AG09309 (cell line): ENCODE data around the gene GMEB2.
A peak's percentile ranks its signal among the peaks of the same experiment; 100 is the strongest.

ENCODE experiments used
- DNase-seq: peaks from one replicate; pipeline ENCODE4 v3.0.0-alpha.2; 2010; ENCODE audit warnings: low read depth
- H3K4me3 ChIP-seq: 2 replicates; pipeline ENCODE4 v1.5.1; 2011; ENCODE audit warnings: mild to moderate bottlenecking, low read depth, low read length, moderate library complexity; ENCODE audit not compliant: control insufficient read depth
- TF ChIP-seq, protein P1 (sequence below): IDR thresholded peaks from 2 replicates; pipeline ENCODE4 v1.5.1; 2011; ENCODE audit warnings: mild to moderate bottlenecking, low read depth, low read length, inconsistent platforms; ENCODE audit not compliant: insufficient read depth, control insufficient read depth; ENCODE audit errors: missing control alignments

The GMEB2 gene

DNA sequence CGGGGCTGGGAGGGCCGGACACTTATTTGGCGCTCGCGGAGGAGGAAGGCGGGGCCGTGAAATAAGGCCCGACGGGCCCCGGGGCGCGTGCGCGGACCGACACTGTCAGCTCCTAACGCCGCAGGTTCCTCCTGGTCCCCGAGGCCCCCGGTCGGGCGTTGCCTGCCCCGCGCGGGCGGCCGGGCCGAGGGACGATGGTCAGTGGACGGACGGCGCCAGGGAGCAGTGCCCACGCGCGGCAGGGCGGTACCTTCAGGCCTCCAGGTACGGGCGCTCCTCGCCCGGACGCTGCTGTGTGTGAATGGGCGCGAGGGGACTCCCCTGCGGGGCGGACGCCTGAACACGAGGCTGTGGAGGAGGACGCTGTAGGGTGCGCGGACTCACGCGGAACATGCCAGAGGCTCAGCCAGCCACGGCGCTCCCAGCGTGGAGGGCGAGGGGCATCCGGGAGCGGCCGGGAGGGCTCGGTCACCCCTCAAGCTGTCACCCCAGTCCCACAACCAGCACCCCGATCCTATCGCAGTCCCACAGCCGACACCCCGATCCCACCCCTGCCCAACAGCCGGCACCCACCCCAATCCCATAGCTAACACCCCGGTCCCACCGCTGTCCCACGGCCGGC is 339 bp upstream of the GMEB2 start:
- peak; percentile 57 for DNase-seq
- TF ChIP-seq, protein P1, sequence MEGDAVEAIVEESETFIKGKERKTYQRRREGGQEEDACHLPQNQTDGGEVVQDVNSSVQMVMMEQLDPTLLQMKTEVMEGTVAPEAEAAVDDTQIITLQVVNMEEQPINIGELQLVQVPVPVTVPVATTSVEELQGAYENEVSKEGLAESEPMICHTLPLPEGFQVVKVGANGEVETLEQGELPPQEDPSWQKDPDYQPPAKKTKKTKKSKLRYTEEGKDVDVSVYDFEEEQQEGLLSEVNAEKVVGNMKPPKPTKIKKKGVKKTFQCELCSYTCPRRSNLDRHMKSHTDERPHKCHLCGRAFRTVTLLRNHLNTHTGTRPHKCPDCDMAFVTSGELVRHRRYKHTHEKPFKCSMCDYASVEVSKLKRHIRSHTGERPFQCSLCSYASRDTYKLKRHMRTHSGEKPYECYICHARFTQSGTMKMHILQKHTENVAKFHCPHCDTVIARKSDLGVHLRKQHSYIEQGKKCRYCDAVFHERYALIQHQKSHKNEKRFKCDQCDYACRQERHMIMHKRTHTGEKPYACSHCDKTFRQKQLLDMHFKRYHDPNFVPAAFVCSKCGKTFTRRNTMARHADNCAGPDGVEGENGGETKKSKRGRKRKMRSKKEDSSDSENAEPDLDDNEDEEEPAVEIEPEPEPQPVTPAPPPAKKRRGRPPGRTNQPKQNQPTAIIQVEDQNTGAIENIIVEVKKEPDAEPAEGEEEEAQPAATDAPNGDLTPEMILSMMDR: no peak
- H3K4me3 ChIP-seq: peak overlapping the region; percentile 99

DNA sequence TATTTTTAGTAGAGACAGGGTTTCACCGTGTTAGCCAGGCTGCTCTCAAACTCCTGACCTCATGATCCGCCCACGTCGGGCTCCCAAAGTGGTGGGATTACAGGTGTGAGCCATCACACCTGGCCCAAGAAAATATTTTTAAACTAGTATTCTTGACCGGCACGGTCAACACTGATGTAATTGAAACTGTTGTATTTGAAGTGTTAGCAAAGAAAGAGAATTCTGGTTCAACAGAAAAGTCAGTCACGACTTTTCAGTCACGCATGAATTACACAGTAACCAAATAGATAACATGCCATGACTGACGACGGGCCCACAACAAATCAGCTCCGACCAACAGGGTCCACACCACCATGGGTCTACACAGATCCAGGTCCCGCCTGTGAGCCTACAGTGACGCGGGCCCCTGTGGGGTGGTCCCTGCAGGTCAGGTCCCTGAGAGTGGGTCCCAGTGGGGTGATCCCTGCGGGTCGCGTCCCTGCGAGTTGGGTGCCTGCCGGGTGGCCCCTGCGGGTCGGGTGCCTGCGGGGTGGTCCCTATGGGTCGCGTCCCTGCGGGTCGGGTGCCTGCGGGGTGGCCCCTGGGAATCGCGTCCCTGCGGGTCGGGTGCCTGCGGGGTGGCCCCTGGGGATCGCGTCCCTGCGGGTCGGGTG is 1.0 kb downstream of the GMEB2 start:
- peak overlapping the region; percentile 72 for H3K4me3 ChIP-seq
- TF ChIP-seq, protein P1: no peak
- DNase-seq: no peak

DNA sequence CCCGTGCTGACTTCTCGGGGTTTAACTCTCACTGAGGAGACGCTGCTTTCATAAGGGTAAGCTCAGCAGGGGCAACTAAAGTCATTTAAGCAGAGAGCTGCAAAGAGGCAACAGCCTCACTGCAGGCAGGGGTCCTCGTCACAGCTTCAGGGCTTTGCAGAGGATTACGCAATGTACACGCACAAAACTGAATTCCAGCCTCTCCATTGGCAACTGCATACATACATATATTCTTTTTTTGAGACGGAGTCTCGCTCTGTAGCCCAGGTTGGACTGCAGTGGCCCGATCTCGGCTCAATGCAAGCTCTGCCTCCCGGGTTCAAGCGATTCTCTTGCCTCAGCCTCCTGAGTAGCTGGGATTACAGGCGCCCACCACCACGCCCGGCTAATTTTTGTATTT is 2.4 kb downstream of the GMEB2 start:
- no peak for DNase-seq
- TF ChIP-seq, protein P1: no peak
- no peak overlapping the region for H3K4me3 ChIP-seq

DNA sequence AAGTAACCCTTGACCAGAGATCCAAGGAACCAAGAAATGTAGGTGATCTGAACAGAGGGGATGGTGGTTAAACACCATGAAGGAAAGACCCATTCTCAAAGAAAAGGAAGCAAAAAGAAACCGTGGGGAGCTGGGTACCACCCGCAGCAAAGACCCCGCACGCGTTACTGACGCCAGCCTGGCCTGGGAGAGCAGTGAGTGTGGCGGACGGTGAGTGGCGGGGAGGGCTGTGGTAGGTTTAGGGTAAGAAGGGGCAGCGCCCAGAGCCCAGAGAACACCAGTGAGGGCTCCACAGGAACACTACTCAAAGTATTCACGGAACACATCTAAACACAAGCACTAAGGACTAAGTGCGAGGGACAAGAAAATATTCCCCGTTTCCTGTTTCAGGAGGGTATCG is 4.2 kb downstream of the GMEB2 start:
- DNase-seq: no peak
- no peak overlapping the region for H3K4me3 ChIP-seq
- TF ChIP-seq, protein P1: no peak

DNA sequence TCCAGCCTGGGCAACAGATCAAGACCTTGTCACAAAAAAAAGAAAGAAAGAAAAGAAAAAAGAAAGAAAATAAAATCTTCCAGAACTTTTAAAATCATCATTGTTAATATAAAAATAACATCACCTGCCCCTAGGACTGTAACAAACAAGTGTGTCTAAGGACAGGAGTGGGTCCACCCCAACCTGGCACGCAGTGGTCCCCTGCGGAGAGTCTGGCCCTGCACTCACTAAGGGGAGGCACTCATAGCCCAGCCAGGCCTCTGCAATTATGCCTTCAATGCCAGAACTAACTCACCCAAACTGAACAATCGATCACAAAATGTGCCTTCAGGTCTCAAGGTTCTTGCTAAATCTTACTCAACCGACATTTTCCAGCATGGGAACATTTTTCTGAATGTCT is 4.8 kb downstream of the GMEB2 start:
- no peak for DNase-seq
- H3K4me3 ChIP-seq: no peak overlapping the region
- TF ChIP-seq, protein P1: no peak

DNA sequence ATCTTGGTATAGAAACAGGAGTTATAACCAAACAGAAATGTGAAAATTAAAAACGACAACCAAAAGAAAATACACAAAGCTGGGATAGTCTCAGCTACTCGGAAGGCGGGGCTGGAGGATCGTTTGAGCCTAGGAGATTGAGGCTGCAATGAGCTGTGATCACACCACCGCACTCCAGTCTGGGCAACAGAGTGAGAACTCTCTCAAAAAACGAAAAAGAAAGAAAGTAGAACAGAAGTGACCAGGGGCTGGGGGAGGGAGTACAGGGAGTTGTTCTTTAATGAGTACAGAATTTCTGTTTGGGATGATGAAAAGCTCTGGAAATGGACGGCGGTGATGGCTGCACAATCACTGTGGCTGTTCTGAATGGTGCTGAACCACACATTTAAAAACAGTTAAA is 5.9 kb downstream of the GMEB2 start:
- DNase-seq: no peak
- TF ChIP-seq, protein P1: no peak
- H3K4me3 ChIP-seq: no peak overlapping the region
